DOHH2 (cell line): ENCODE results near the gene LLPH.

ENCODE experiments used
- H3F3A ChIP-seq: fragments of 200-600 bp; sonication (generic), shearing (Covaris generic); 2 replicates; pipeline ENCODE4 v1.6.0; 2016; ENCODE audit warnings: antibody characterized with exemption, mild to moderate bottlenecking; ENCODE audit not compliant: control insufficient read depth, insufficient read depth
- H3K27ac ChIP-seq: fragments of 200-600 bp; sonication (generic); 2 replicates; pipeline ENCODE4 v1.5.1; 2014; ENCODE audit warnings: low read depth, mild to moderate bottlenecking, low read length, moderate library complexity
- H3K27me3 ChIP-seq: fragments of 200-600 bp; sonication (generic); 2 replicates; pipeline ENCODE4 v1.6.1; 2014; ENCODE audit warnings: mild to moderate bottlenecking, low read length, mixed read lengths; ENCODE audit not compliant: control insufficient read depth
- H3K36me3 ChIP-seq: fragments of 200-600 bp; sonication (generic); 2 replicates; pipeline ENCODE4 v1.6.1; 2014; ENCODE audit warnings: mild to moderate bottlenecking, low read length, moderate library complexity, mixed read lengths; ENCODE audit not compliant: control insufficient read depth
- H3K4me1 ChIP-seq: fragments of 200-600 bp; sonication (generic); 2 replicates; pipeline ENCODE4 v1.6.1; 2014; ENCODE audit warnings: mild to moderate bottlenecking, low read length, mixed read lengths; ENCODE audit not compliant: control insufficient read depth
- H3K4me2 ChIP-seq: fragments of 200-600 bp; sonication (generic); 2 replicates; pipeline ENCODE4 v1.6.0; 2014; ENCODE audit warnings: mild to moderate bottlenecking, low read length, moderate library complexity
- H3K4me3 ChIP-seq: fragments of 200-600 bp; sonication (generic); 2 replicates; pipeline ENCODE4 v1.5.1; 2014; ENCODE audit warnings: mild to moderate bottlenecking, low read length, mixed read lengths
- H3K79me2 ChIP-seq: fragments of 200-600 bp; sonication (generic); 2 replicates; pipeline ENCODE4 v1.6.1; 2014; ENCODE audit warnings: mild to moderate bottlenecking, low read length, mixed read lengths; ENCODE audit not compliant: control insufficient read depth
- H3K9me2 ChIP-seq: fragments of 200-600 bp; sonication (generic); replicated peaks from 2 replicates; pipeline ENCODE4 v1.6.1; 2014; ENCODE audit warnings: mild to moderate bottlenecking, low read length, mixed read lengths; ENCODE audit not compliant: control insufficient read depth
- H3K9me3 ChIP-seq: fragments of 200-600 bp; sonication (generic); 2 replicates; pipeline ENCODE4 v1.6.1; 2014; ENCODE audit warnings: antibody characterized with exemption, low read length, mixed read lengths; ENCODE audit not compliant: control insufficient read depth, insufficient read depth
- H4K20me1 ChIP-seq: fragments of 200-600 bp; sonication (generic); 2 replicates; pipeline ENCODE4 v1.6.0; 2014; ENCODE audit warnings: low read depth, mild to moderate bottlenecking, antibody characterized with exemption, low read length, moderate library complexity; ENCODE audit not compliant: control insufficient read depth, insufficient read depth
- CTCF ChIP-seq: fragments of 200-600 bp; sonication (generic); IDR thresholded peaks from one replicate; pipeline ENCODE4 v1.5.1; 2014; ENCODE audit warnings: antibody characterized with exemption, mild to moderate bottlenecking, low read depth, low read length; ENCODE audit not compliant: poor library complexity, severe bottlenecking
- EZH2phosphoT487 ChIP-seq: fragments of 200-600 bp; sonication (generic); IDR thresholded peaks from 2 replicates; pipeline ENCODE4 v1.6.1; 2017; ENCODE audit warnings: borderline replicate concordance, mild to moderate bottlenecking, antibody characterized with exemption, low read length, moderate library complexity, mixed read lengths

The LLPH gene

GRCh38 chr12:66142826-66143225 is 12.3 kb upstream of the LLPH start:
- Histone ChIP-seq H3K27ac (no peak overlapping the region), H3K36me3 (peaks cover 81% of the 10 kb centered on the region), H3K79me2 (peaks cover 3% of the 10 kb centered on the region), H3K9me2 (no peaks in the 10 kb centered on the region), H3K4me3 (no peak overlapping the region), H4K20me1 (no peaks in the 10 kb centered on the region), H3K27me3 (no peaks in the 10 kb centered on the region), H3K4me1 (peaks cover 6% of the 10 kb centered on the region), H3F3A (0 out of 2 replicates have a peak, but pooled peaks cover 5% of the 10 kb centered on the region), H3K9me3 (peaks cover 30% of the 10 kb centered on the region), H3K4me2 (no peak overlapping the region)
- no peak for TF ChIP-seq CTCF
- no peak for TF ChIP-seq EZH2phosphoT487

GRCh38 chr12:66141299-66141698 is 10.7 kb upstream of the LLPH start:
- Histone ChIP-seq H3K4me2 (no peak overlapping the region), H3K27ac (no peak overlapping the region), H3K27me3 (no peaks in the 10 kb centered on the region), H3K79me2 (peaks cover 3% of the 10 kb centered on the region), H3K4me3 (no peak overlapping the region), H3F3A (0 out of 2 replicates have a peak, but pooled peaks cover 5% of the 10 kb centered on the region), H4K20me1 (no peaks in the 10 kb centered on the region), H3K9me2 (no peaks in the 10 kb centered on the region), H3K4me1 (peaks cover 6% of the 10 kb centered on the region), H3K36me3 (peaks cover 96% of the 10 kb centered on the region), H3K9me3 (peaks cover 30% of the 10 kb centered on the region)
- TF ChIP-seq CTCF (no peak), EZH2phosphoT487 (no peak)

DNA sequence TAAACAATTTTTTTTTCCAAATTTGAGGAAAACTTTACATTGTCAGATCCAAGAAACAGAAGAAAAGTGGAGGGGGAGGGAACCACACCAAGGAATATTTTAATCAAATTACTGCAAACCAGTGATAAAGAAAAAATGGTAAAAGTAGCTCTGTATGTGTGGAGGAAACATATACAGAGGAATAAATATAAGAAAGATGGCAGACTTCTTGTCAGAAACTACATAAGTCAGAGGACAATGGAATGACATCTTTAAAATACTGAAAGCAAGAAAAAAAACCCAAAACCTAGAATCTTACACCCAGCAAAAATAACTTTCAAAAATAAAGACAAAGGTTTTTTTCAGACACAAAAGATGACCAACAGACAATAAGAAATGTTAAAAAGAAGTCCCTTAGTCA is 10.2 kb upstream of the LLPH start:
- TF ChIP-seq CTCF (no peak), EZH2phosphoT487 (no peak)
- Histone ChIP-seq H3K9me3 (peaks cover 30% of the 10 kb centered on the region), H3K4me1 (peaks cover 6% of the 10 kb centered on the region), H3K79me2 (peaks cover 3% of the 10 kb centered on the region), H3K4me3 (no peak overlapping the region), H3K4me2 (no peak overlapping the region), H3K36me3 (peaks cover 94% of the 10 kb centered on the region), H3K27ac (no peak overlapping the region), H3K9me2 (no peaks in the 10 kb centered on the region), H4K20me1 (no peaks in the 10 kb centered on the region), H3F3A (0 out of 2 replicates have a peak, but pooled peaks cover 5% of the 10 kb centered on the region), H3K27me3 (no peaks in the 10 kb centered on the region)
